ENCODE measurements around the gene EVA1C. TPM values are rescaled to one million over a fixed set of nuclear protein-coding genes. Genes with fewer than 3 reads are reported as not detected.
A peak's percentile ranks its signal among the peaks of the same experiment; 100 is the strongest.

Gene EVA1C
- total RNA-seq, 2 experiments from 2014 or later: 11.1 to 13.7 TPM

- peaks cover 3% of the 10 kb centered on the region for H3K27me3 Mint-ChIP-seq
- TF ChIP-seq CTCF (IDR thresholded peaks at IDR 0.05): no peak
- DNase-seq (peak; percentile 93), ATAC-seq (peak; percentile 99)
- H3K4me1 Mint-ChIP-seq (ENCODE audit: low read depth): peaks cover 44% of the 10 kb centered on the region
- CTCF ChIA-PET: interaction anchor here (1.1 to 4.0 kb wide), 6 partner anchors 10 to 219 kb away, joined by 3 to 26 read pairs (median 6); partner anchors contain the start of gene CFAP298
- H3K27ac Mint-ChIP-seq: peak within 1 kb of the TSS; percentile 83
- H3K36me3 Mint-ChIP-seq (ENCODE audit: low read depth): peaks cover 29% of the 10 kb centered on the region
- POLR2A ChIA-PET: interaction anchor here (0.5 to 2.0 kb wide), 7 partner anchors 9 to 219 kb away, joined by 3 to 9 read pairs (median 5); partner anchors contain the start of gene CFAP298
- intact Hi-C loops (cut with micrococcal nuclease): no loop called here
- H3K9me3 Mint-ChIP-seq: no peaks in the 10 kb centered on the region
- peak within 1 kb of the TSS; percentile 86 for H3K4me3 Mint-ChIP-seq
Measured at GRCh38 chr21:32392880-32393676, 19.4 kb upstream of the EVA1C start, which contains the start of gene URB1. Gene URB1, minus strand, starts transcription at chr21:32393012. Its CDS starts 102 bp downstream, at chr21:32392910.

- Mint-ChIP-seq H3K4me3 (peak overlapping the region; percentile 86), H3K36me3 (ENCODE audit: low read depth) (peaks cover 29% of the 10 kb centered on the region), H3K27me3 (peaks cover 9% of the 10 kb centered on the region), H3K27ac (peak overlapping the region; percentile 83), H3K4me1 (ENCODE audit: low read depth) (peaks cover 38% of the 10 kb centered on the region), H3K9me3 (no peaks in the 10 kb centered on the region)
- no peak for TF ChIP-seq CTCF (IDR thresholded peaks at IDR 0.05)
- DNase-seq (no peak), ATAC-seq (no peak)
- intact Hi-C loops (cut with micrococcal nuclease): no loop called here
- POLR2A ChIA-PET: no interaction called here
- CTCF ChIA-PET: interaction anchor here (1.1 to 4.0 kb wide), 3 partner anchors 9 to 219 kb away, joined by 3 to 26 read pairs (median 3); partner anchors contain the start of gene CFAP298
Measured at GRCh38 chr21:32393677-32394001, 18.9 kb upstream of the EVA1C start.

- peak; percentile 83 for TF ChIP-seq CTCF (IDR thresholded peaks at IDR 0.05)
- no peaks in the 10 kb centered on the region for H3K36me3 Mint-ChIP-seq (ENCODE audit: low read depth)
- H3K4me1 Mint-ChIP-seq (ENCODE audit: low read depth): peaks cover 3% of the 10 kb centered on the region
- intact Hi-C loops (cut with micrococcal nuclease): loop anchor here (1.0 kb wide), 1 partner anchor 198 kb away; no protein-coding TSS in a partner anchor
- H3K27me3 Mint-ChIP-seq: peaks cover 5% of the 10 kb centered on the region
- ATAC-seq (peak; percentile 92), DNase-seq (peak; percentile 78)
- no peaks in the 10 kb centered on the region for H3K9me3 Mint-ChIP-seq
- POLR2A ChIA-PET: no interaction called here
- no peak overlapping the region for H3K27ac Mint-ChIP-seq
- CTCF ChIA-PET: interaction anchor here (0.6 to 5.9 kb wide), 24 partner anchors 10 to 422 kb away, joined by 3 to 80 read pairs (median 4); partner anchors contain the start of genes CFAP298, EVA1C, MIS18A and URB1
- H3K4me3 Mint-ChIP-seq: no peak overlapping the region
Measured at GRCh38 chr21:32403201-32403777, 9.2 kb upstream of the EVA1C start.

GRCh38 chr21:32406405-32406804 lies 6.1 kb upstream of the EVA1C start:
- H3K4me1 Mint-ChIP-seq (ENCODE audit: low read depth): peaks cover 13% of the 10 kb centered on the region

More at GRCh38 chr21:32406405-32406804, 6.1 kb upstream of the EVA1C start:
- CTCF ChIA-PET: interaction anchor here (0.7 to 5.9 kb wide), 3 partner anchors 162 to 195 kb away, joined by 3 to 56 read pairs (median 17); no protein-coding TSS in a partner anchor
- Mint-ChIP-seq H3K27me3 (no peaks in the 10 kb centered on the region), H3K27ac (no peak overlapping the region), H3K4me3 (no peak overlapping the region), H3K36me3 (ENCODE audit: low read depth) (peaks cover 6% of the 10 kb centered on the region), H3K9me3 (no peaks in the 10 kb centered on the region)
- ATAC-seq (no peak), DNase-seq (no peak)
- POLR2A ChIA-PET: no interaction called here
- intact Hi-C loops (cut with micrococcal nuclease): no loop called here
- no peak for TF ChIP-seq CTCF (IDR thresholded peaks at IDR 0.05)

Measured in activated CD8-positive, alpha-beta T cell treated with anti-CD3 and anti-CD28 coated beads for 36 hours (primary cell).